ENCODE results near the gene CDC42BPB. TPM values are rescaled to one million over a fixed set of nuclear protein-coding genes. Genes with fewer than 3 reads are reported as not detected.
"Not testable (repeated sequence)": the region's sequence is repeated elsewhere in the genome, so short reads cannot be mapped to it uniquely, and the experiment has no call there.

CDC42BPB gene
- total RNA-seq, 4 donors from 2014 or later, result 90.7 to 153 (median 101) TPM

DNA sequence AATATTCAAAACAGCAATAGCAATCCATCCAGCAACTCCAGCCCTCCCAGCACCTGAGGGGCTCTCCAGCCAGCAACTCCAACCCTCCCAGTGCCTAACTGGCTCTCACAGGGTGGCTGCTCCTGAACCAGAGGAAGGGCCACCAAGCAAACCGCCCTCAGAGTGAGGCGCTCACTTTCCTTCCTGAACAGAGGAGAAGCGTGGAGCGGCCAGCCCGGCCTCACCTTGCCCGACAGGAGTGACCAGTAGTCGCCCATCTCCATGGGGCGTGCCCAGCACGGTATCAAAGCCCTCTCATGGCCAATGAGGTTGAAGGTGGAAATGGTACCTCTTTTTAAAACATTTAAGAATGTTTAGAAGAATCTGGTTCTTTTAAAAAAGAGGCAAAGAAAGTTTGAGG is 27.4 kb downstream of the CDC42BPB start:
- DNase-seq, result no peak
- Histone ChIP-seq H3K27ac (no peak overlapping the region), H3K9me3 (no peaks in the 10 kb centered on the region), H3K36me3 (no peaks in the 10 kb centered on the region), H3K4me1 (peaks cover 3 to 16% of the 10 kb centered on the region in 2 donors), H3K27me3 (no peaks in the 10 kb centered on the region), H3K4me3 (replicated peaks in 1 of 3) (no peak overlapping the region)
- no peak for TF ChIP-seq POLR2A (IDR thresholded peaks at IDR 0.05)
- TF ChIP-seq, protein P1, sequence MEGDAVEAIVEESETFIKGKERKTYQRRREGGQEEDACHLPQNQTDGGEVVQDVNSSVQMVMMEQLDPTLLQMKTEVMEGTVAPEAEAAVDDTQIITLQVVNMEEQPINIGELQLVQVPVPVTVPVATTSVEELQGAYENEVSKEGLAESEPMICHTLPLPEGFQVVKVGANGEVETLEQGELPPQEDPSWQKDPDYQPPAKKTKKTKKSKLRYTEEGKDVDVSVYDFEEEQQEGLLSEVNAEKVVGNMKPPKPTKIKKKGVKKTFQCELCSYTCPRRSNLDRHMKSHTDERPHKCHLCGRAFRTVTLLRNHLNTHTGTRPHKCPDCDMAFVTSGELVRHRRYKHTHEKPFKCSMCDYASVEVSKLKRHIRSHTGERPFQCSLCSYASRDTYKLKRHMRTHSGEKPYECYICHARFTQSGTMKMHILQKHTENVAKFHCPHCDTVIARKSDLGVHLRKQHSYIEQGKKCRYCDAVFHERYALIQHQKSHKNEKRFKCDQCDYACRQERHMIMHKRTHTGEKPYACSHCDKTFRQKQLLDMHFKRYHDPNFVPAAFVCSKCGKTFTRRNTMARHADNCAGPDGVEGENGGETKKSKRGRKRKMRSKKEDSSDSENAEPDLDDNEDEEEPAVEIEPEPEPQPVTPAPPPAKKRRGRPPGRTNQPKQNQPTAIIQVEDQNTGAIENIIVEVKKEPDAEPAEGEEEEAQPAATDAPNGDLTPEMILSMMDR (IDR thresholded peaks at IDR 0.05), result no peak
- WGBS, 2 donors, result 94 to 95% methylated on average over 9 of the region's 9 CpGs
- intact Hi-C loops (cut with DNase I), result no loop called here

DNA sequence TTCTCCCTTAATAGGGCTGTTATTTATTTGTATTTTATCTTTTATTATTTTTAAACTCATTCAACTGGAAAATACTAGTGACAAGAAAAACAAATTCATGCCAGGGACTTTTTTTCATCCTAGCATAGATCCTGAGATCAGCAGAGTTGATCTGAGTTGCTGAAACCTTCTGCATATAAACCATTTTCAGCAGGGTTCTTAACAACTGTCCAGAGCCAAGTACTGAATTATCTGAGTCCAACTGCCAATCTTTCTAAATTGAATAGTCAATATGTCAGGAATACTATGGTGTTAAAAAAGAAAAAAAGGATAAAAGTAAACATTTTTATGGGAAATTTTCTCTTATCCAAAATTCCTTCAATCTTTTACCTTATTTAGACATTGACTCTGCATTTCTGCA is 28.6 kb downstream of the CDC42BPB start:
- Histone ChIP-seq H3K4me1 (peaks cover 3 to 16% of the 10 kb centered on the region in 2 donors), H3K27me3 (no peaks in the 10 kb centered on the region), H3K9me3 (no peaks in the 10 kb centered on the region), H3K4me3 (replicated peaks in 1 of 3) (no peak overlapping the region), H3K27ac (no peak overlapping the region), H3K36me3 (no peaks in the 10 kb centered on the region)
- TF ChIP-seq, protein P1 (IDR thresholded peaks at IDR 0.05), result no peak
- no peak for TF ChIP-seq POLR2A (IDR thresholded peaks at IDR 0.05)
- no peak for DNase-seq
- intact Hi-C loops (cut with DNase I), result no loop called here

DNA sequence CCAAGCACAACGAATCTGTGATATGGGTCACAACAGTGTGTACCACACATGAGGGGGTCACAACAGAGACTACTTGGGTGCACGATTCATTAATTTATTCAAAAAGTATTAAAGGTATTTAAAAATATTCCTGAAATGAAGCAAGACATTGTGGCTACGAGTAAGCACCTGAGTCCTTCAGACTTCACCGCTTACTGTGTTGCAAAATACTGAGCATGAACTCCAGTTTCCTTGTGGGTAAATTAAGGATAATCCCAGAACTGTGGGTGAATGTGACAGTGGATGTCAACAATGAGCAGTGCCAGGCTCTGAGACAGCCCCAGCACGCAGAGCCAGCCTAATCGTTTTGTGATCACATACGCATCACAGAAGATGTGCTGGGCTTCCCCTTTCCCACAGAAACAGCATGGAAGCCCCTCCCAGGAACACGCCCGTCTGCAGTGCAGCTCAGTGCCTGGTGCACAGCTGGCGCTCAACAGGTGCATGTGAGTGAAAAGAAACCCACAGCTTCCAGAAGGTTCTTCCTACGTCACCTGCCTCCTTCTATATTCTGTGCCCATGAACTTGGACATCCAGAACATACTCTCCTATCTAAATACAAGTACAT is 29.1 kb downstream of the CDC42BPB start:
- no peaks in the 10 kb centered on the region for H3K9me3 ChIP-seq
- TF ChIP-seq POLR2A (IDR thresholded peaks at IDR 0.05), result no peak
- TF ChIP-seq, protein P1 (IDR thresholded peaks at IDR 0.05), result no peak
- no peak overlapping the region for H3K4me3 ChIP-seq (replicated peaks in 1 of 3)
- H3K27ac ChIP-seq, result no peak overlapping the region
- intact Hi-C loops (cut with DNase I), result no loop called here
- H3K4me1 ChIP-seq, result peaks cover 3 to 19% of the 10 kb centered on the region in 2 donors
- no peaks in the 10 kb centered on the region for H3K27me3 ChIP-seq
- WGBS, 2 donors, result 82 to 83% methylated on average over 11 of the region's 11 CpGs
- H3K36me3 ChIP-seq, result no peaks in the 10 kb centered on the region
- no peak for DNase-seq

DNA sequence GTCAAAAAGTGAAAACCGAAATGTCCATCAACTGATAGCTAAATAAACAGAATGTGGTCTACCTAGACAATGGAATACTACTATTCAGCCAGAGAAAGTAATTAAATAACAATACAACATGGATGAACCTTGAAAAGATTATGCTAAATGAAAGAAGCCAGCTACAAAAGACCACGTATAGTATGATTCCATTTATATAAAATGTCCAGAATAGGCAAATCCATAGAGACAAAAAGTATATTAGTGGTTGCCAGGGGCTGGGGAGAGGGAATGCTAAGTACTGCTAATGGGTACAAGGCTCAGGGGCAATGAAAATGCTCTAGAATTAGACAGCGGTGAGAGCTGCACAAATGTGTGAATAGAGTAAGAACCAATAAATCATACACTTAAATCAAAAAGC is 29.9 kb downstream of the CDC42BPB start:
- WGBS, 2 donors, result 95 to 96% methylated on average over 3 of the region's 3 CpGs
- intact Hi-C loops (cut with DNase I), result no loop called here

DNA sequence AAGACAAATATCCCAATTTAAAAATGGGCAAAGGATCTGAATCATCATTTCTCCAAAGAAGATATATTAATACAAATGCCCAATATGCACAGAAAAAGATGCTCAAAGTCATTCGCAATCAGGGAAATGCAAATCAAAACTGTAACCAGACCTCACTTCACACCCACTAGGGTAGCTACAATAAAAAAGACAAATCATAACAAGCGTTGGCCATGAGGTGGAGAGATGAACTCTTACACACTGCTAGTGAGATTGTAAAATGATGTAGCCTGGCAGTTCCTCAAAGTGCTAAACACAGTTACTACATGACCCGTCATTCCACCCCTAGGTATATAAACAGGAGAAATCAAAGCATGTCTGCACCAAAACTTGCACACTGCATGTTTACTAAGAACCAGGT is 30.4 kb downstream of the CDC42BPB start:
- intact Hi-C loops (cut with DNase I), result no loop called here
- H3K9me3 ChIP-seq, result no peaks in the 10 kb centered on the region
- no peak for DNase-seq
- 98% methylated on average over 3 of the region's 3 CpGs for WGBS, 2 donors
- no peaks in the 10 kb centered on the region for H3K36me3 ChIP-seq
- TF ChIP-seq POLR2A (IDR thresholded peaks at IDR 0.05), result no peak
- TF ChIP-seq, protein P1 (IDR thresholded peaks at IDR 0.05), result no peak
- H3K27me3 ChIP-seq, result no peaks in the 10 kb centered on the region
- no peak overlapping the region for H3K4me3 ChIP-seq (replicated peaks in 1 of 3)
- H3K4me1 ChIP-seq, result peaks cover 12 to 29% of the 10 kb centered on the region in 2 donors
- no peak overlapping the region for H3K27ac ChIP-seq

More for the DNA sequence above, 29.9 kb downstream of the CDC42BPB start:
- TF ChIP-seq POLR2A (IDR thresholded peaks at IDR 0.05), result no peak
- TF ChIP-seq, protein P1 (IDR thresholded peaks at IDR 0.05), result no peak
- Histone ChIP-seq H3K9me3 (no peaks in the 10 kb centered on the region), H3K4me1 (peaks cover 8 to 24% of the 10 kb centered on the region in 2 donors), H3K27ac (no peak overlapping the region), H3K27me3 (no peaks in the 10 kb centered on the region), H3K36me3 (no peaks in the 10 kb centered on the region), H3K4me3 (replicated peaks in 1 of 3) (no peak overlapping the region)
- DNase-seq, result no peak

DNA sequence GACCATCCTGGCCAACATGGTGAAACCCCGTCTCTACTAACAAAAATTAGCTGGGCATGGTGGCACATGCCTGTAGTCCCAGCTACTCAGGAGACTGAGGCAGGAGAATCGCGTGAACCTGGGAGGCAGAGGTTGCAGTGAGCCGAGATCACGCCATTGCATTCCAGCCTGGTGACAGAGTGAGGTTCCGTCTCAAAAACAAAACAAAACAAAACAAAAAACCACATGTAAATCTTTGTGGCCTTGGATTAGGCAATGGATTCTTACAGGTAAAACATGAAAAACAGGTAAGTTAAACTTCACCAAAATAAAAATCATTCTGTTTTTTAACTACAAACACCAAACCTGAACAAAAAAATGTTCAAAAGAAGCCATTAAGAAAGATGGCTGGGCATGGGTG is 31.2 kb downstream of the CDC42BPB start:
- DNase-seq; H3K27ac ChIP-seq; H3K27me3 ChIP-seq; H3K9me3 ChIP-seq; H3K4me3 ChIP-seq (replicated peaks in 1 of 3); intact Hi-C loops (cut with DNase I); H3K36me3 ChIP-seq: not testable (repeated sequence)
- H3K4me1 ChIP-seq, result peaks cover 14 to 28% of the 10 kb centered on the region in 2 donors
- 94 to 95% methylated on average over 6 of the region's 6 CpGs for WGBS, 2 donors
